A549 treated with RU486 at 1 μM for 4 hours (cell line): ENCODE data around the gene C9. TPM values are rescaled to one million over a fixed set of nuclear protein-coding genes. Genes with fewer than 3 reads are reported as not detected.

Experiments used
- total RNA-seq: library from RNA; stranded (reverse); fragments of 200-300 nt; extraction: Qiagen RNA extraction; gene quantifications from 5 replicates; pipeline ENCODE4 v1.2.3, GENCODE V29; 2022; ENCODE audit warnings: low read depth

The C9 gene
- not detected in 5 replicates for total RNA-seq

GRCh38 chr5:39364367-39364766 lies at the start of gene C9:
Gene C9, minus strand, starts transcription at chr5:39364495. Its CDS starts 31 bp downstream, at chr5:39364464.

Other genes with a start within 250 kb of the C9 start
- 8.0 to 19.0 TPM (median 13.3 TPM) in 5 replicates for gene FYB1, start 144.9 kb downstream of the C9 start, total RNA-seq
- 9.0 to 13.5 TPM (median 11.5 TPM) in 5 replicates for gene DAB2, start 60.5 kb upstream of the C9 start, total RNA-seq